ENCODE data around the gene SMLR1.

DNA sequence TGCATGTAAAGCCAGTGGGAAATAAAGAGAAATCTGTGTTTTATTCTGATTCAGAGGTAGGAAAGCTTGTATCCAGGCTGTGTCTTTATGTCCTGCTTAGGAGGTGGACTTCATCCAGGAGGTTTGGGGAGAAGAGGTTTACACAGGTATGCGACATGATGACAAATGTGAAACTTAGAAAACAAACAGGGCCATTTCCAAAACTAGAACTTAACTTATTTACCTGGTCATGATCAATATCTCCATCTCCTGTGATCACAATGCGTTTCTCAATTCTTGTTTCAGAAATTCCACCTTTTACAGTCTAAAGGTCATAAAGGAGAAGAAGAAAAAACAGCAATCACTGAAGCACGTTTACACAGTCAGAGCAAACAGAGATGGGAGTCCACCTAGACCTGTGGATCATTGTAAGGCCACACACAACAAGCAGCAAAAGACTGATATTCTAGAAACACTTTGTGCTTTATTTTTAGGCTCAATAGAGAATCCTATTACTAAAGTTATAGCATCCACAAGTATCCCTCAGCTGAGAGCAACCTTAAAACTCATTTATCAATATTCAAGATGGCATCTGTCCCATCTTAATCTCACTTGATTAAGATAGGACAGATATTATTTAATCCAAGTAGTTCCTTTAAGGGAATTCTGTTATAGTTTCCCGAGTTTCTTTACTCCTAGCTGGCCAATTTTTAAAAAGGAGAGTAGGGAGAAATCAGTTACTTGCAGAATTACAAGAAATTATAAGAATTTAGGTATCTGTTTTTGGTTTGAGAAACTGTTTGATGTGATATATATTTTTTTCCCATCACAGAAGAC, 36.4 kb downstream of the SMLR1 start:
- TF ChIP-seq, protein P1, sequence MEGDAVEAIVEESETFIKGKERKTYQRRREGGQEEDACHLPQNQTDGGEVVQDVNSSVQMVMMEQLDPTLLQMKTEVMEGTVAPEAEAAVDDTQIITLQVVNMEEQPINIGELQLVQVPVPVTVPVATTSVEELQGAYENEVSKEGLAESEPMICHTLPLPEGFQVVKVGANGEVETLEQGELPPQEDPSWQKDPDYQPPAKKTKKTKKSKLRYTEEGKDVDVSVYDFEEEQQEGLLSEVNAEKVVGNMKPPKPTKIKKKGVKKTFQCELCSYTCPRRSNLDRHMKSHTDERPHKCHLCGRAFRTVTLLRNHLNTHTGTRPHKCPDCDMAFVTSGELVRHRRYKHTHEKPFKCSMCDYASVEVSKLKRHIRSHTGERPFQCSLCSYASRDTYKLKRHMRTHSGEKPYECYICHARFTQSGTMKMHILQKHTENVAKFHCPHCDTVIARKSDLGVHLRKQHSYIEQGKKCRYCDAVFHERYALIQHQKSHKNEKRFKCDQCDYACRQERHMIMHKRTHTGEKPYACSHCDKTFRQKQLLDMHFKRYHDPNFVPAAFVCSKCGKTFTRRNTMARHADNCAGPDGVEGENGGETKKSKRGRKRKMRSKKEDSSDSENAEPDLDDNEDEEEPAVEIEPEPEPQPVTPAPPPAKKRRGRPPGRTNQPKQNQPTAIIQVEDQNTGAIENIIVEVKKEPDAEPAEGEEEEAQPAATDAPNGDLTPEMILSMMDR (IDR thresholded peaks at IDR 0.05) = no peak
- TF ChIP-seq ZFX (IDR thresholded peaks at IDR 0.05; ENCODE audit: borderline replicate concordance) = no peak

Data from 22Rv1 (cell line).